ENCODE results near the gene NT5DC4.
A peak's percentile ranks its signal among the peaks of the same experiment; 100 is the strongest.

NT5DC4 gene

GRCh38 chr2:112754564-112754963 lies 33.7 kb downstream of the NT5DC4 start:
- DNase-seq (ENCODE audit: low spot score): no peak

- DNase-seq (ENCODE audit: low spot score): no peak
These were observed 34.6 kb downstream of the NT5DC4 start for GRCh38 chr2:112755444-112755843.

GRCh38 chr2:112756207-112756606 lies 35.4 kb downstream of the NT5DC4 start:
- no peak for DNase-seq (ENCODE audit: low spot score)

GRCh38 chr2:112757265-112757664 lies 36.4 kb downstream of the NT5DC4 start:
- no peak for DNase-seq (ENCODE audit: low spot score)

GRCh38 chr2:112758711-112759110 lies 37.9 kb downstream of the NT5DC4 start:
- no peak for DNase-seq (ENCODE audit: low spot score)

- DNase-seq (ENCODE audit: low spot score): no peak
These were observed 39.3 kb downstream of the NT5DC4 start for GRCh38 chr2:112760149-112760548.

- DNase-seq (ENCODE audit: low spot score): no peak
These were observed 41.5 kb downstream of the NT5DC4 start for GRCh38 chr2:112762276-112762675.

- DNase-seq (ENCODE audit: low spot score): peak; percentile 99
These were observed 43.5 kb downstream of the NT5DC4 start, which contains the start of gene CKAP2L for GRCh38 chr2:112764071-112765044. TSS of gene CKAP2L (minus strand) at chr2:112764609. CDS start at chr2:112764598, 11 bp downstream.

GRCh38 chr2:112765251-112765650 lies 44.4 kb downstream of the NT5DC4 start:
- DNase-seq (ENCODE audit: low spot score): no peak

- DNase-seq (ENCODE audit: low spot score): no peak
These were observed 47.0 kb downstream of the NT5DC4 start for GRCh38 chr2:112767693-112768330.

GRCh38 chr2:112768432-112768831 lies 47.6 kb downstream of the NT5DC4 start:
- no peak for DNase-seq (ENCODE audit: low spot score)

GRCh38 chr2:112772322-112772721 lies 51.5 kb downstream of the NT5DC4 start:
- no peak for DNase-seq (ENCODE audit: low spot score)

- DNase-seq (ENCODE audit: low spot score): no peak
These were observed 52.2 kb downstream of the NT5DC4 start for GRCh38 chr2:112772911-112773475.

GRCh38 chr2:112773556-112773955 lies 52.7 kb downstream of the NT5DC4 start:
- DNase-seq (ENCODE audit: low spot score): no peak

- no peak for DNase-seq (ENCODE audit: low spot score)
These were observed 53.9 kb downstream of the NT5DC4 start for GRCh38 chr2:112774536-112775285.

- DNase-seq (ENCODE audit: low spot score): no peak
These were observed 55.3 kb downstream of the NT5DC4 start for GRCh38 chr2:112776113-112776512.

GRCh38 chr2:112777036-112777435 lies 56.2 kb downstream of the NT5DC4 start:
- no peak for DNase-seq (ENCODE audit: low spot score)

- no peak for DNase-seq (ENCODE audit: low spot score)
These were observed 58.8 kb downstream of the NT5DC4 start for GRCh38 chr2:112779598-112779997.

GRCh38 chr2:112782234-112782799 lies 61.5 kb downstream of the NT5DC4 start:
- DNase-seq (ENCODE audit: low spot score): no peak

- DNase-seq (ENCODE audit: low spot score): no peak
These were observed 62.4 kb downstream of the NT5DC4 start for GRCh38 chr2:112783187-112783714.

Data from GM03348 (cell line).